GM18870 (cell line): ENCODE data around the gene PDE4D.
"Not testable (repeated sequence)": the region's sequence is repeated elsewhere in the genome, so short reads cannot be mapped to it uniquely, and the experiment has no call there.

ENCODE experiments used
- ATAC-seq: cut with Tn5 transposase; IDR thresholded peaks from one replicate; pipeline ENCODE4 v1.9.1; 2021; ENCODE audit warnings: moderate library complexity; ENCODE audit not compliant: unreplicated experiment

The PDE4D gene

DNA sequence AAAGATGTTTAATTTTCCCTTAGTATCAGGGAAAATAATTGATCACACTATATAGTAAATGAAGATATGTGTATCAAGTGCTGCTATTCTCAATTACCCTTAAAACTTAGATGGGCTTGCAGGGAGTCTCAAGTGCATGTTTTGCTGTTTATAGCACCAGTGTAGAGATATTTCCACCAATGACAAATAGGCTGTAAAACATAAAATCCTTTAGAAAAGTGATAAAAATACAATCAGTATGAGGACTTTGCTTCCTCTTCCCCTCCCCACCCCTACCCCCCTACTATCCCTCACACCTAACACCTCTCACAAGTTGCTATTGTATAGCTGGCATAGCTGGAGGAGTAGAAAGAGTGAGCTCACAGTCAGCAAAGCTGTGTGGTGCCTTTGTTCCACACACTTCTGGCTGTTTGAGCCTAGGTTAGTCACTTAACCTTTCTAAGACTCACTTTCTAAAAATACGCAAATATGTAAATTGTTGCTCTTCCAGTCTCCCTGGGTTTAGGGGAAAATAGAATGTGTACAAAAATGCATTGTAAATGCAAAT lies 93.1 kb downstream of the PDE4D start:
- peak; percentile 5 for ATAC-seq

DNA sequence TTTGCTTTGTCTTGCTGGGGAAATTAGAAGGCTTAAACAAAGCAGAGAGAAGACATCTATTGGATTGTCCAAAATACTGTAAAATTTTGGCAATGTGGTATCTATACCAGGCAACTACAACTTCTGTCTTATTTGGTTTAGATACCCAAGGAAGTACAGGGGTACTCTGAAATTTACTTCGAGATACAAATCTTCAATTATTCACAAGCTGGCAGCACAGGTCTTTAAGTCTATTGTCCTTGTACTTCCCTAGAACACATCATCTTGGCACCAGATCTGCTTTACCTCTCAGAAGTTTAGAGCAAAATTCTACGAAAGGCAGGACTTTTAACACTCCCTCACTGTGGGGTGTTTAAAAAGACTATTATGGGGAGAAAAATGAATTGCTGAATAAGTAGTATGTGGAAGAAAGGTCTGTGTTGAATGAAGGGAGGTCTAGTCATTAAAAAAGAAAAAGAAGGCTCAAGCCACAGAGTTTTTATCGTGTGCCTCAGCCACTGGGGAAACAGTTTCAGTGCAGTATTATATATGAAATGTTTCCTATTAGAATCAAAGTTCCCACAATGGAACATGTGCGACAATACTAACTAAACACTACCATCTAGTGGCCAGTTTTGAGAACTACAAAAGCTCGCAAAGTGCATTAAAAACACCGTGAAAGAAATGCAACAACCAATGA lies 93.7 kb downstream of the PDE4D start:
- peak; percentile 66 for ATAC-seq

DNA sequence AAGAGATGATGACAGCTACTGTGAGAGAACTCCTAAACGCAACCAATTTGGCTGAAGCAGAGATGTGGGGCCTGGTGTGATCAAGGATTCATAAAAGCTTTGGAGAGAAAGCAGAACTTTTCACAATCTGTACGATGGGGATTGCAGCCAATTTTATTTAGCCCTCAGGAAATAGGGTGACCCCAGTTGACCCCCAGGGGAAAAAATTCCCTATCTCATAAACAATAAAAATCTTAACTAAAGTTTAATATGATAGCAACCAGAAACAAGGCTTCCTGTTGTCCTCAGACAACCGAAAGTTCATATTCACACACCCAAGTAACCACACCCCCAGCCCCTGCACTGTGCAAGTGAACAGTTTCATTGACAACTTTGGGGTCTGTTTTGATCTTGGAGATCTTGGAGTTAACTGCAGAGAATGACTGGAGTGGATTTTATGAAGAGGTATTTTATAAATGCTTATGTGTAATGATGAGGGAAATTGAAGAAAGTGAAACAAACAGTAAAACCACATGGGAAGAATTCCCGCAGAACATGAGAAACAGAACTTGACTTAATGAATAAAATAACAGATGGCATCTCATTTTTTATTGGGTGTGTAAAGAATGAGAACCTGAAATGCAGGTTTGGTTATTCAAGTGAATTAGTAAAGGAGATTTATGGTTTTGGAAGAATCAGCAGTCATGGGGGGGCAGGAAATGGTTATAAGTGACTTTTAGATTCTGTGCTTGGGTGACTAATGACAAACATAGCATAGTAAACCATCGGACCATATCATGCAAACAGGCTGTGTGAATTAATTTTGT lies 94.5 kb downstream of the PDE4D start:
- ATAC-seq = peak; percentile 52

DNA sequence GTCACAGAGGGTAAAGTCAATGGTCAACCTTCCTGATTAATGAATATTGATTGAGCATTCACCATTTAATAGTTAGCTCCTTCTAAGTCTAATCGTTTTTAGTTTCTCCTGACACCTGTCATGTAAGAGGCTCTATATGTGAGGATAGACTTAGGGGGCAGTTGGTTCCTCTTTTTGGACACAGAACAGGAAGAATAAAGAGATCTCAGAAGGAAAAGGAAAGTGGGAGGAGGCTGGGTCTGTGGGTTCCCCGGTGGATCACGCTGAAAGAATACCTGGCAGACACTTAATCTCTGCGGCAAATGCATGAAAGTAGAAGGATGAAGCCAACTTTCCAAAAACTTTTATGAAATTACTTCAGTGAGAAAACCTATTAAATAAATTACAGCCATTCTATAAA lies 98.4 kb downstream of the PDE4D start:
- ATAC-seq = no peak

DNA sequence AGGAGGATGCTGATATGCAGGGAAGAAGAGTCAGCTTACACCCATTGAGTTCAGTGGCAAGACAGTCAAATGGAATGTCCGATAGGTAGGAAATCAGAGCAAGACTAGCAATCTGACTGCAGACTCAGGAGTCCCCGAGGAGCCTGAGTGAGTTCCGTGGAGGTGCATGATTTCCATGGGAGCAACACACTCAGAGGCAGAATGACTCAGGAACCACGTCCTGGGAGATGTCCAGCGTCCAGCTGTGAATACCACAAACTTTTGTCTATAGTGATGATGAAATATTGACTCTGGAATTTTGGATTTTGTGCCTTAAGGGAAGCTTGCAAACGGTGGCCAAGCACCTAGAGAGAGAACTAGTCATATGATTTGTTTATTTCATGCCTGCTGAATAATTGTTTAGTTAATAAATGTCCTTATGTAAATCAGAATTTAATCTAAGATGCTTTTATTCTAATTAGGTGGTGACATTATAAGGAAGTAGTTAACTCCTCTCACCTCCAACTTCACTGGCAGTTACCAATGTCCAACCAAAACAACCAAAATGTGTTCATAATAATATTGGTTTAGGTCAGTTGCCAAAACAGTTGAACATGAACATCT lies 100.4 kb downstream of the PDE4D start:
- ATAC-seq = no peak

DNA sequence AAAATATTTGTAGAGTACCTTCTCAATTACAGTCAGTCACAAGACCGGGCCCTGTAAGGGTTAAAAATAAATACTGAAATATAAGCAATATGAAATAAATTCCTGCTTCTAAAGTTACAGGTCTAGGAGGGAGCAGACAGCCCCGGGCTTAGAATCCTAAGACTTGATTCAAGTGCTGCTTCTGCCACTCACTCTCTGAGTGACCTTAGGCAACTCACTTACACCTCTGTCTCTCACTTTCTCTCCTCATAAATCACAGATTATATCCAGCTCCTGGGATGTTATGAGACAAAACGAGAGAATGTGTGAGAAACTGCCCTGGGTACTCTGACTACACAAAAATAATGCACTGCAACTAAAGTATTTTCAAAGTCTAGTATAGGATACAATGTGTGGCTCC lies 101.9 kb downstream of the PDE4D start:
- no peak for ATAC-seq

DNA sequence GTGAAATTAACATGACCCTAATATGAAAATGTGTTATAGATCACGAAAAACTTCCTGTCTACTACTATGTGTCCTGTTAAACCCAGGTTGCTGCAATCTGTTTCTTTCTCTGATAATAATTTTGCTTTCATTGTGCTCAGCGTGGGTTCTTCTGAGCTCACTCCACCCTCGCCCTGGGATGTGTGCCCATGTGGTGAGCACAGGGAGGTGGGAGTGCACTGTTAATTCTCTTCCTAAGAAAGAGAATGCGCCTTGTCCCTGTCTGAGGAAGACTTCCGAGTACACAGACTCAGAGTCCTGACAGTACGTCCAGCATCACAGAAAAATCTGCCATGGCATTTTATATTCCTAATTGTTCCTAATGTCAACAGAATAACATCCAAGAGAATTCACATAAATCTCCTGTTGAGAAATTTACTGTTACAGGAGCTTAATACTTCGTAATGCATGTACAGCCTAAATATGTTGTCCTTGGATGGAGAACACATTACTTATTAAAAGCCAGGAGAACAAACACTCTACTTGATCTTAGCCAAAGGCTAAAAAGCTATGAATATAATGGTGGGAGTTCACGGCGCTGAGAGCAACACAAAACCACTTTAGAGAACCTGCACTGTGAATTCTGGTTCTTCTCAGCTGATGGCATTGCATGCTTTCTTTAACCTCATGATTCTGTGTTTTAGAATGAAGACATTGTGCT lies 102.6 kb downstream of the PDE4D start:
- ATAC-seq = peak; percentile 12

DNA sequence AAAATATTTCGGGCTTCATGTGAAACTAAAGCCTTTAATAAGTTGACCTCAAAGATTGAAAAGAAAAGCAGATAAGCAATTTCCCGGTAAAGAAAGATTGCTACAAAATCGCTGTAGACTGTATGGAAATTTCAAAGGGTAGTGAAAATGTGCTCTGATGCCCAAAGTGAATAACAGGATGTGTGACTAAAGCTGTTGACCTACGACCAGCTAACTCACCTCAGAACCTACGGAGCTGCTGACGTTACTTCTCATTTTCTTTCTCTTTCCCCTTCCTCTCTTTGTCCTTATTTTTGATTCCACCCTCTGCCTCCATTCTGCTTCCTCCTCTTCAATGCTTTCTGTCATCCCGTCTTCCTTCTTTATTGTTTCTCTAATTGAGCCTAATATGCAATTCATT lies 103.2 kb downstream of the PDE4D start:
- ATAC-seq = peak; percentile 84

DNA sequence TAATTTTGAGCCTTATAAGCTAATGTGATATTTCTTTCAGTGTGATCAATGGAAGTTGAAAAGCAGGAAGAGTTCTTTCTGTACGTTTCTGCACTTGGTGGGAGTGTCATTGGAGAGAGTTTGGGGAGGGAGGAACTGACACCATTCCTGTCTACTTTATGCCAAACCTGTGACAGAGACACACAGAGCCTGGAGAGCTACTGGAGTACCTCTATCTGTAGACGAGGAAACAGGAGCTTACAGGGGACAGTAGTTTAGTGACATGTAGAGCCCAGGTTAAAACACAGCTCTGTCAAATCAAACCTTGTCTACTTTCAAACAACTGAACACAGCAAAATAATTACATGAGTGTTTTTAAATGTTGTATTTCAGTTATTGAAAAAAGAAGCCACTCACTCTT lies 103.6 kb downstream of the PDE4D start:
- no peak for ATAC-seq

DNA sequence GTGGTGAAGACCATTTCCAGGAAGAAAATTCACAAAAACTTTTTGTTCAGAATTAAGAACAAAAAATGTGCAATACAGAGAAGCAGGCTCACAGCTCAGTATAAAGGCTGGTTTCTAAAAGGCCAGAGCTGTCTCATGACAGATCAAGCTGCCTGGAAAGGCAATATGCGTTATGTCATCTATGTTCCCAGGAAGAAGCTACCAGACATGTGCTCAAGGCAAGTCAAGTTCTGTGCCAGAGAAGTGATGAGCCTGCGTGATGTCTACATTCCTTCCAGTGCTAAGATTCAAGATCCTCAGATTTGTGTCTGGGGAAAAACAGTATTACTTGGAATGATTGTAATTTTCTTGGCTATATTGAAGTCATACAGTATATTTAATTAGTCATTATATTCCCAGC lies 104.3 kb downstream of the PDE4D start:
- no peak for ATAC-seq

DNA sequence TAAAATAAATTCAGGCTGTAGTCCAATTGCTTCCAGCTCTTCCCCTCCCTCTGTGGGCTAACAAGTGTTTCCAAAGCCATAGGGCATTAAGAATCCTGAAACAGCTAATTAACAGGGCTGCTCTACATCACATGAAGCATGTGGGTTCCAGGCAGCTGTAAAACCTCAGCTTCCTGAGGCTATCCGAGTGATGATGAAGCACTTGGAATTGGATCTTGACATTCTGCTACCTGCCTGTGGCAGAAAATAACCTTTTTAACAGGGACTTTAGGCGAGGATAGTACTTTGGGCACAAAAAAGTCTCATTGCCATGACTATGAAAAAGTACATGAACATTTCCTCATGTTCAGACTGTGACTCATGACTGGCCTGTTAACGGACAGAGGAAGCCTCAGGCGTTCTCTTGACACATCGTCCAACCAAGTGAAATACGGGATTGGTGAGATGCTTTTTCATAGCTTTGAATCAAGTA lies 107.2 kb downstream of the PDE4D start:
- ATAC-seq = no peak

DNA sequence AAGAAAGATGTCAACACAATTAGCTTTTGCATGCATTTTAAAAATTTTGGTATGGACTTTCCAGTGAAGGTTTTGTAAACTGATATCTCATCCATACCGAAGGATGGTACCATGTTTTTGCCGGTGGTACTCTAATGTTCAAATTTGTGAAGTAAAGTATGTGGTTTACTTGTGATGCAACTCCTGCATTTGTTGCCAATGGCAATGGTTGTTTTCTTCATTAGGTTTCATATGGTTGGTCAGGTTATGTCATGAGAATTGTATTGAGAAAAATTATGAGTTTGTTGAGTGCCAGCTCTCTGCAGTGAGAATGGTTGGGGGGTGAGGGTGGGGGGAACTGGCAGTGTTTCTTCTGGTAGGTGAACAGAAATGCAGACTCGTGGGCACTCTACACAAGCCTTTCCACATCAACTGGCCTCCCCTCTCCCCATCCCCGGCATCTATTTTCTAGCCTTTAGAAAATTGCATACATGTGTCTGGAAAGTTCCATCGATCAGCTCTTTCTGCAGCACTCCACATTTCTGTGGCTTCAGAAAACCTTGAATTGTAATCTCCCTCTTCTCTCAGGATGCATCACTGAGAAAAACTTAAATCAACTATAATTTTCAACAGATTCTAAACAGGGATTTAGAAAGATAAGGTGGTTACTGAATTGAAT lies 107.7 kb downstream of the PDE4D start:
- no peak for ATAC-seq

DNA sequence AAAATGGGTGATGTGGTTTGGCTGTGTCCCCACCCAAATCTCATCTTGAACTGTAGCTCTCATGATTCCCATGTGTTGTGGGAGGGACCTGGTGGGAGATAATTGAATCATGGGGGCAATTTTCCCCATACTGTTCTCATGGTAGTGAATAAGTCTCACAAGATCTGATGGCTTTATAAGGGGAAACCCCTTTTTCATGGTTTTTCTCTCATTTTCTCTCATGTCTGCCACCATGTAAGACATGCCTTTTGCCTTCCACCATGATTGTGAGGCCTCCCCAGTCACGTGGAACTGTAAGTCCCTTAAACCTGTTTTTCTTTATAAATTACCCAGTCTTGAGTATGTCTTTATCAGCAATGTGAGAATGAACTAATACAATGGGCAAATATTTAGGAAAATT lies 108.8 kb downstream of the PDE4D start:
- not testable (repeated sequence) for ATAC-seq

DNA sequence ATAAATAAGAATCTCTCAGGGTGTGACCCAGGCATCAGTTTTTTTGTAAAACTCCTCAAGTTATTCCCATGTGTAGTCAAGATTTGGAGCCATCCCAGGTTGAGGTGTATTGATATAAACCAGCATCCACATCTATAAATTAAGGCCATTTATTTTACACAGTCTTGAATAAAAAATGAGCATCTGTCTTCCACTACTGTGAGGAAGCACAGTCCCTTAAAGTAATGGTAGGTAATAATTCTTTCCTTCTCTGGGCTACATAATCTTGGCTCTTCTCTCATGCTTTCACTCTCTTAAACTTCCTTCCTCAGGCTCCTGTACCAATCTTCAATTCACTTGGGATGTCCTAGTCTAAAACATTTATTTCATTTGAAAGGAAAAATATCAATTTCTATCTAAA lies 110.3 kb downstream of the PDE4D start:
- no peak for ATAC-seq

DNA sequence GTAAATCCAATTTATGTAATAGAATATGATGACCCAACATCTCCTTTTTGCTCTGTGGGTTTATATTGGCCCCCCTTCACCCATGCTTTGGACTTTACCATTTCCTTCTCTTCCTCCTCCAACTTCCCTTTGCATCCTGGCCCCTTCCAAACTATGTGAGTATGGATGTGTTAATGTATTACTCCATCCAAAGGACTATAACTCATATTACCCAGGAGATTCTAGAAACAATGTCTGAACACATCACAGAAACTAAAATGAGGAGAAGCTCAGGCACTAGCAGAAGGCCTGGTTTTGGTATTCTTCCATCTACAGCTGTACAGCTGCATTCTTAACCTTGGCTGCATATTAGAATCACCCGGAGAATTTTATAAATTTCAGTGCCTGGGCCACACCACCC lies 110.7 kb downstream of the PDE4D start:
- ATAC-seq = no peak

DNA sequence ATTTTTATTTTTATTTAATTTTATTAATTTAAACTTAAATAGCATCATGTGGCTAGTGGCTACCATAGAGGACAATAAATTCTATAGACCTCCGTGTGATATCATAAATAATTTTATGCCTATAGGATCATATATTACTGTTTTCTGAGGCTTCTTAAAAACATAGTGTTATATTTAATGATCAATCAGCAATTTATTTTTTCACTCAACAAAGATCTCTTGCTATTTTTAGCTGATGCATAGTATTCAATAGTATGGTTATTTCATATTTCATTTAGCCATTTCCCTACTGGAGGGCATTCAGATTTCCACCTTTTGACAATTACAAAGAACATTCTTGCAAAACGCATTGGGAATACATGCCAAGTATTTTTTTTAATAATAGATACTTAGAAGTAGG lies 114.1 kb downstream of the PDE4D start:
- ATAC-seq = no peak

DNA sequence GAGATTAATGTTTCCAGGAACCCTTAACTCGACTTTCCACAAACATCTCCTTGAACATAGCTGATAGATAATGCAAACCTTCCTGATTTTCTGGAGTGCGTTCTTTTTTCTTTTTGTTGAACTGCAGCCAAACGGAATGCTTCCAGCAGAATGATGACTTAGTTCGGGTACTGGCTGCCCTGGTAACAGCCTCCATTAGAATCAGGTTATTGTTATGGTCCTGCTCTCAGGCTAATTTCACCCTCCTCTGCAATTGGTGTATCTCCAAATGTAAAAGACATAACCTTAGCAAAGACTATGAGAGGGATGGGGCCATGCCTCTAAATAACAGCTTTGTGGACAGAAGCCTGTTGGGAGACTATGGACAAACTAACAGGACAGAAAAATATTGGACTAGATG lies 116.5 kb downstream of the PDE4D start:
- no peak for ATAC-seq

DNA sequence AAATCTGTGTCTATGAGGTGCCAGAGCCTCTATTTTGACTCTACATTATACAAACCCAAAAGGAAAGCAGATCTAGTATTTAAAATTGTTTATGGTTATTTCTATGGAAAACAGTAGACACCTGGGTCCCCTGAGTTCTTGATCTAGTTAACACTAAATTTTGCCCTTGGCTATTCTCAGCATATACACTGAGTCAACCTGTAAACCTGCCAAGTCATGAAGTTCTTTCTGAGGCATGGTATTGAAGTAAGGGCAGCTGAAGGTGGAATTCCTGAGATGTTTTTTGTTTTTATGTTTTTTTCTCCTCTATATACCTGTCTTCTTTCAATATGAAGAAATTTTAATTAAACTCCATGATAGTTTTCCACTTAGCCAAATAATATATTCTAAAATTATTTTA lies 120.2 kb downstream of the PDE4D start:
- ATAC-seq = no peak

DNA sequence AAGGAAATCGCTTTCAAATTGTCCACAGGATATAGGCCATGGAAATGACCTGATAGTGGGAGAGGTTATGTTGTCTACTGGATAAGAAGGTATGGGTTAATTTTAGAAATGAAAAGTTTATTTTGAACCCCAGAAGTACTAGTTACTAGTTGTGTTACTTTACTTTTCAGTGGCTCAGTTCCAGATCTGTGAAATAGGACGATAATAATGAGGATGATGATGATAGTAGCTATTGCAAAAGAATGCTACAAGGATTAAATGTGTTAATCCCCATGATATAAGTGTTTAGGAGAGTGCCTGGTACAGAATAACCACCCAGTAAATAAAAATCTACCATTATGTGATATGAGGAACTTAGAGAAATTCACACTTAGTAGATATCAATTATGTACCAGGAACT lies 120.8 kb downstream of the PDE4D start:
- ATAC-seq = no peak

DNA sequence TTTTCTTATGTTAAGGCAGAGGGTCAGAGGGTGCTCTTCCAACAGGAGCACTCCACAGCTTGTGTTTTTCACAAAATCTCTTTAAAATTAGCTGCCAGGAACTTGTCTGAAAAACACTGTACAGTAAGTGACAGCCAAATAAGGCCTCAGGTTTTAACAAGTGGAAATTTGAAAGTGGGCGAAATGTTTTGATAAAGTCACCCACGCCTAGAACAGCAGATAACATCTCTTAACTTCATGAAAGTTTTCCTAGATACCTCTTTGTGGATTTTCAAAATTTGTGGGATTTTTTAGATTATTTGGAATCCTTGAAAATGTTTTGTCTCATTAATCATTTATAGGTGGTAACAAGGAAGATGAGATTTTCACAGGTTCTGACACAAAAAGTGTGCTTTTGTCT lies 121.3 kb downstream of the PDE4D start:
- ATAC-seq = no peak

DNA sequence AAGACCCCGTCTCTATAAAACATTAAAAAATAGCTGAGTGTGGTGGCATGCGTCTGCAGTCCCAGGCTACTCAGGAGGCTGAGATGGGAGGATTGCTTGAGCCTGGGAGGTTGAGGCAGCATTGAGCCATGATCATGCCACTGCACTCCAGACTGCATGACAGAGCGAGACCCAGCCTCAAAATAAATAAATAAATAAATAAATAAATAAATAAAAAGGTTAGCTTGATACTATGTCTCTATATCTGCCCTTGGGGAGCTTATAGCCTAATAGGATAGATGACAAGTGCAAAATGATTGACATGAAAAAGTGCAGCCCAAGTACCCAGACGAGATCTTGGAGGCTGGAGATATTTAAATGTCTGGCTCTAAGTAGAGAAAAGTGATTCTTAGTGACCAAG lies 122.6 kb downstream of the PDE4D start:
- no peak for ATAC-seq
